HEK293 (cell line): Measurements from ENCODE around the gene PDE10A.

ENCODE experiments used
- CTCF ChIA-PET: fragments of 350-600 bp; formaldehyde crosslinking; extraction: SDS; loops from one replicate; lab custom pipeline; 2021; ENCODE audit warnings: antibody characterized with exemption; lab: Yijun Ruan, JAX
- POLR2A ChIA-PET: fragments of 300-600 bp; formaldehyde crosslinking; extraction: SDS; loops from one replicate; lab custom pipeline; 2020; ENCODE audit warnings: antibody characterized with exemption, inconsistent platforms; lab: Yijun Ruan, JAX
- H3K27ac ChIP-seq: fragments of 200-500 bp; sonication (Bioruptor generic); 2 replicates; pipeline ENCODE4 v1.5.1; 2014; ENCODE audit warnings: low read depth, low read length, control low read depth, inconsistent platforms; ENCODE audit errors: extremely low read depth
- H3K36me3 ChIP-seq, 2 experiments: fragments of 200-500 bp in 1 of 2; sonication (Bioruptor generic) in 1 of 2; 1 replicate in 1 of 2; 2 replicates in 1 of 2; pipeline ENCODE4 v1.5.1; 2014 to 2017; ENCODE audit warnings: inconsistent platforms in 2 of 2, low read length in 2 of 2; ENCODE audit not compliant: control insufficient read depth in 2 of 2, insufficient read depth in 1 of 2
- H3K4me1 ChIP-seq: fragments of 200-500 bp; sonication (Bioruptor generic); 2 replicates; pipeline ENCODE4 v1.5.1; 2014; ENCODE audit warnings: mild to moderate bottlenecking, low read length, inconsistent platforms; ENCODE audit not compliant: control insufficient read depth, insufficient read depth
- H3K4me3 ChIP-seq: 2 replicates; pipeline ENCODE4 v1.5.1; 2011; ENCODE audit warnings: low read depth, mild to moderate bottlenecking, control low read depth, low read length, moderate library complexity
- H3K9me3 ChIP-seq: fragments of 200-500 bp; sonication (Bioruptor generic); 2 replicates; pipeline ENCODE4 v1.5.1; 2014; ENCODE audit warnings: low read depth, low read length, inconsistent platforms; ENCODE audit not compliant: control insufficient read depth, insufficient read depth
- BCL11A ChIP-seq: fragments of 450-650 bp; formaldehyde crosslinking; IDR thresholded peaks from 2 replicates; pipeline ENCODE4 v1.5.1; 2016; ENCODE audit warnings: low read depth, missing biosample characterization, missing genetic modification characterization
- BCL11B ChIP-seq: fragments of 450-650 bp; formaldehyde crosslinking; IDR thresholded peaks from 2 replicates; pipeline ENCODE4 v1.5.1; 2016; ENCODE audit warnings: low read depth, missing biosample characterization, missing genetic modification characterization
- FEZF1 ChIP-seq: fragments of 450-650 bp; formaldehyde crosslinking; IDR thresholded peaks from 2 replicates; pipeline ENCODE4 v1.5.1; 2016; ENCODE audit warnings: missing biosample characterization, missing genetic modification characterization
- HOXA7 ChIP-seq: sonication (generic); formaldehyde crosslinking; IDR thresholded peaks from 2 replicates; pipeline ENCODE4 v1.8.1; 2022; ENCODE audit warnings: missing genetic modification reagents, borderline replicate concordance
- REPIN1 ChIP-seq: fragments of 450-650 bp; formaldehyde crosslinking; IDR thresholded peaks from 2 replicates; pipeline ENCODE4 v1.5.1; 2017; ENCODE audit warnings: missing biosample characterization, missing genetic modification characterization, low read depth
- SALL2 ChIP-seq: fragments of 450-650 bp; formaldehyde crosslinking; IDR thresholded peaks from 2 replicates; pipeline ENCODE4 v1.5.0; 2017; ENCODE audit warnings: missing biosample characterization, mild to moderate bottlenecking, missing genetic modification characterization, borderline replicate concordance
- SP2 ChIP-seq: fragments of 450-650 bp; formaldehyde crosslinking; IDR thresholded peaks from 2 replicates; pipeline ENCODE4 v1.5.1; 2016; ENCODE audit warnings: missing biosample characterization, missing genetic modification characterization
- TRIM28 ChIP-seq: IDR thresholded peaks from 2 replicates; pipeline ENCODE4 v1.6.1; 2011; ENCODE audit warnings: low read length, control low read depth, borderline replicate concordance
- ZBTB17 ChIP-seq: fragments of 450-650 bp; formaldehyde crosslinking; IDR thresholded peaks from 2 replicates; pipeline ENCODE4 v1.5.1; 2016; ENCODE audit warnings: missing biosample characterization, missing genetic modification characterization
- ZNF10 ChIP-seq: fragments of 450-650 bp; formaldehyde crosslinking; IDR thresholded peaks from 2 replicates; pipeline ENCODE4 v1.5.1; 2017; ENCODE audit warnings: missing biosample characterization, missing genetic modification characterization
- ZNF292 ChIP-seq: fragments of 450-650 bp; formaldehyde crosslinking; IDR thresholded peaks from 2 replicates; pipeline ENCODE4 v1.5.1; 2016; ENCODE audit warnings: low read depth, missing biosample characterization, missing genetic modification characterization, borderline replicate concordance
- ZNF341 ChIP-seq: fragments of 450-650 bp; formaldehyde crosslinking; IDR thresholded peaks from 2 replicates; pipeline ENCODE4; 2016; ENCODE audit warnings: low read depth, missing biosample characterization, missing genetic modification characterization
- ZNF394 ChIP-seq: fragments of 450-650 bp; formaldehyde crosslinking; IDR thresholded peaks from 2 replicates; pipeline ENCODE4 v1.5.1; 2016; ENCODE audit warnings: missing biosample characterization, missing genetic modification characterization, mild to moderate bottlenecking, moderate library complexity, borderline replicate concordance
- ZNF449 ChIP-seq: fragments of 450-650 bp; formaldehyde crosslinking; IDR thresholded peaks from 2 replicates; pipeline ENCODE4 v1.5.1; 2017; ENCODE audit warnings: missing biosample characterization, mild to moderate bottlenecking, missing genetic modification characterization, moderate library complexity
- ZNF548 ChIP-seq: fragments of 450-650 bp; formaldehyde crosslinking; IDR thresholded peaks from 2 replicates; pipeline ENCODE4 v1.5.1; 2016; ENCODE audit warnings: missing biosample characterization, missing genetic modification characterization
- ZNF558 ChIP-seq: fragments of 450-650 bp; formaldehyde crosslinking; IDR thresholded peaks from 2 replicates; pipeline ENCODE4 v1.5.1; 2016; ENCODE audit warnings: missing biosample characterization, missing genetic modification characterization
- ZNF621 ChIP-seq: fragments of 450-650 bp; formaldehyde crosslinking; IDR thresholded peaks from 2 replicates; pipeline ENCODE4 v1.5.1; 2017; ENCODE audit warnings: missing biosample characterization, missing genetic modification characterization
- ZNF654 ChIP-seq: fragments of 450-650 bp; formaldehyde crosslinking; IDR thresholded peaks from 2 replicates; pipeline ENCODE4 v1.5.1; 2016; ENCODE audit warnings: low read depth, missing biosample characterization, missing genetic modification characterization
- ZNF664 ChIP-seq: fragments of 450-650 bp; formaldehyde crosslinking; IDR thresholded peaks from 2 replicates; pipeline ENCODE4 v1.5.1; 2016; ENCODE audit warnings: missing biosample characterization, missing genetic modification characterization
- ZSCAN4 ChIP-seq: fragments of 450-650 bp; formaldehyde crosslinking; IDR thresholded peaks from 2 replicates; pipeline ENCODE4 v1.5.1; 2017; ENCODE audit warnings: missing biosample characterization, missing genetic modification characterization
- TF ChIP-seq, protein P1 (sequence below): fragments of 450-650 bp; formaldehyde crosslinking; IDR thresholded peaks from 2 replicates; pipeline ENCODE4 v1.5.1; 2016; ENCODE audit warnings: missing biosample characterization, missing genetic modification characterization, borderline replicate concordance
- TF ChIP-seq, protein P2 (sequence below): fragments of 450-650 bp; formaldehyde crosslinking; IDR thresholded peaks from 2 replicates; pipeline ENCODE4 v1.5.1; 2016; ENCODE audit warnings: missing biosample characterization, missing genetic modification characterization

Gene PDE10A

DNA sequence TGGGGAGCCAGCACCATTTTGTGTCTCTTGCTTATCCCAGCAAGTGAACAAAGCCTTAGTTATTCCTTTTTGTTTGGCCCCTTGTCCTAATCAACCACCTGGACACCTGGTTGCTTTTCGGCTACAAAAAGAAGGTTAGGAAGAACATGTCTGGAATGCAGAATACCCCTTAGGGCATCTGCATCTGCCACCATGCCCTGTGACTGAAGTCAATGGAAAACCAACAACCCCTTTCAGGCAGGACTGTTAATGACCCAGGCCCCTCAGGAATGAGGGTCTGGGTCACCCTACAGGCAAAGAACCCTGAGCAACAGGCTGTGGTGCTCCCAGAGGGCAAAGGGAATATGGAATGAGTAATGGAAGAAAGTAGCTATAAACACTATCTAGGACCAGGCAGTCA lies 78.5 kb downstream of the PDE10A start (continued):
- TF ChIP-seq ZNF10 (tag by site-specific recombination): no peak
- TF ChIP-seq ZBTB17 (tag by site-specific recombination): no peak
- no peak for TF ChIP-seq HOXA7
- no peak for TF ChIP-seq ZNF292 (tag by site-specific recombination)
- no peak for TF ChIP-seq ZNF341 (tag by site-specific recombination)
- no peak for TF ChIP-seq ZNF654
- no peak for TF ChIP-seq SALL2 (tag by site-specific recombination)

DNA sequence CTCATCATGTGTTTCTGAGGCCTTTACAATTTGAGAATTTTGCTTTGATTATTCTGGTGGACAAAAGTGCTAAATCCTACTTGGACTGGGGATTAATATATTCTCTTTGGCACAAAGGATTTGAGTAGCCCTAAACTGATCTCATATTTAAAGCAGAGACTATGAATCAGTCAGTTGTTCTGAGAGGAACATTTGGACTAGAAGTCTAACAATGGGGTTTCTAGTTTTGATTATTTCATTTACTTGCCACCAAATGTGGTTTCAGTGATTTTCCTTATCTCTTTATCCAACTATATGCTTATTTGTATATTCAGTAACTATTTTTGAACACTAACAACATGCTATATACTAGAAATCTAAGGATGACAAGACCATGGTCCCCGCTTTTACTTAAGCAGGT lies 81.4 kb downstream of the PDE10A start:
- Histone ChIP-seq H3K4me1 (no peaks in the 10 kb centered on the region), H3K4me3 (no peak overlapping the region), H3K27ac (no peak overlapping the region), H3K36me3 (no peaks in the 10 kb centered on the region), H3K9me3 (no peaks in the 10 kb centered on the region)
- CTCF ChIA-PET: no interaction called here
- TF ChIP-seq ZNF548 (tag by site-specific recombination): no peak
- no peak for TF ChIP-seq REPIN1 (tag by site-specific recombination)
- TF ChIP-seq, protein P1, sequence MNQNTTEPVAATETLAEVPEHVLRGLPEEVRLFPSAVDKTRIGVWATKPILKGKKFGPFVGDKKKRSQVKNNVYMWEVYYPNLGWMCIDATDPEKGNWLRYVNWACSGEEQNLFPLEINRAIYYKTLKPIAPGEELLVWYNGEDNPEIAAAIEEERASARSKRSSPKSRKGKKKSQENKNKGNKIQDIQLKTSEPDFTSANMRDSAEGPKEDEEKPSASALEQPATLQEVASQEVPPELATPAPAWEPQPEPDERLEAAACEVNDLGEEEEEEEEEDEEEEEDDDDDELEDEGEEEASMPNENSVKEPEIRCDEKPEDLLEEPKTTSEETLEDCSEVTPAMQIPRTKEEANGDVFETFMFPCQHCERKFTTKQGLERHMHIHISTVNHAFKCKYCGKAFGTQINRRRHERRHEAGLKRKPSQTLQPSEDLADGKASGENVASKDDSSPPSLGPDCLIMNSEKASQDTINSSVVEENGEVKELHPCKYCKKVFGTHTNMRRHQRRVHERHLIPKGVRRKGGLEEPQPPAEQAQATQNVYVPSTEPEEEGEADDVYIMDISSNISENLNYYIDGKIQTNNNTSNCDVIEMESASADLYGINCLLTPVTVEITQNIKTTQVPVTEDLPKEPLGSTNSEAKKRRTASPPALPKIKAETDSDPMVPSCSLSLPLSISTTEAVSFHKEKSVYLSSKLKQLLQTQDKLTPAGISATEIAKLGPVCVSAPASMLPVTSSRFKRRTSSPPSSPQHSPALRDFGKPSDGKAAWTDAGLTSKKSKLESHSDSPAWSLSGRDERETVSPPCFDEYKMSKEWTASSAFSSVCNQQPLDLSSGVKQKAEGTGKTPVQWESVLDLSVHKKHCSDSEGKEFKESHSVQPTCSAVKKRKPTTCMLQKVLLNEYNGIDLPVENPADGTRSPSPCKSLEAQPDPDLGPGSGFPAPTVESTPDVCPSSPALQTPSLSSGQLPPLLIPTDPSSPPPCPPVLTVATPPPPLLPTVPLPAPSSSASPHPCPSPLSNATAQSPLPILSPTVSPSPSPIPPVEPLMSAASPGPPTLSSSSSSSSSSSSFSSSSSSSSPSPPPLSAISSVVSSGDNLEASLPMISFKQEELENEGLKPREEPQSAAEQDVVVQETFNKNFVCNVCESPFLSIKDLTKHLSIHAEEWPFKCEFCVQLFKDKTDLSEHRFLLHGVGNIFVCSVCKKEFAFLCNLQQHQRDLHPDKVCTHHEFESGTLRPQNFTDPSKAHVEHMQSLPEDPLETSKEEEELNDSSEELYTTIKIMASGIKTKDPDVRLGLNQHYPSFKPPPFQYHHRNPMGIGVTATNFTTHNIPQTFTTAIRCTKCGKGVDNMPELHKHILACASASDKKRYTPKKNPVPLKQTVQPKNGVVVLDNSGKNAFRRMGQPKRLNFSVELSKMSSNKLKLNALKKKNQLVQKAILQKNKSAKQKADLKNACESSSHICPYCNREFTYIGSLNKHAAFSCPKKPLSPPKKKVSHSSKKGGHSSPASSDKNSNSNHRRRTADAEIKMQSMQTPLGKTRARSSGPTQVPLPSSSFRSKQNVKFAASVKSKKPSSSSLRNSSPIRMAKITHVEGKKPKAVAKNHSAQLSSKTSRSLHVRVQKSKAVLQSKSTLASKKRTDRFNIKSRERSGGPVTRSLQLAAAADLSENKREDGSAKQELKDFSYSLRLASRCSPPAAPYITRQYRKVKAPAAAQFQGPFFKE (tag by site-specific recombination): no peak
- TF ChIP-seq ZSCAN4 (tag by site-specific recombination): no peak
- no peak for TF ChIP-seq TRIM28
- POLR2A ChIA-PET: no interaction called here

DNA sequence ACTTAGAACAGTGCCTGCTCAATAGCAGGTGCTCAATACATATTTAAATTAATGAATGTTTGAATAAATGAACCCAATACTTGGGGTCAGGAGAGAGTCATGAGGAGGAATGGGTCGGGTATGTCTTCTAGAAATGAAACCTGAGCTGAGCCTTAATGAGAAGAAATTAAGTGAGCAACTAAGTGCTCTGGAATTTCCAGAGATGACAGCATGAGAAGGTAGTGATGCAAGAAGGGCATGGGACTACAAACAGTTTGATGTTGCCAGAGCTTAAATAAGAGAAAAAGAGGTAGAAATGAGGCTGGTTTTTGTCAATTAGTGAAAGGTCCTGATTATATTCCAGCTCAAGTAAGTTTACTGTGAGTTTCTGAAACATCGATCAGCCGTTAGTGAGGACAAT lies 82.9 kb downstream of the PDE10A start:
- Histone ChIP-seq H3K4me1 (peaks cover 3% of the 10 kb centered on the region; the same call in 1 of the 2 replicates), H3K4me3 (no peak overlapping the region), H3K9me3 (no peaks in the 10 kb centered on the region), H3K36me3 (no peaks in the 10 kb centered on the region), H3K27ac (no peak overlapping the region)
- POLR2A ChIA-PET: no interaction called here
- TF ChIP-seq BCL11B (tag by site-specific recombination) (no peak), ZNF449 (tag by site-specific recombination) (no peak), ZNF558 (tag by site-specific recombination) (no peak), ZNF621 (tag by site-specific recombination) (no peak), SP2 (tag by site-specific recombination) (no peak), ZNF664 (tag by site-specific recombination) (peak; percentile 67; the same call in 1 of the 2 replicates), ZNF394 (tag by site-specific recombination) (no peak), FEZF1 (peak; percentile 66), BCL11A (tag by site-specific recombination) (no peak)
- TF ChIP-seq, protein P2, sequence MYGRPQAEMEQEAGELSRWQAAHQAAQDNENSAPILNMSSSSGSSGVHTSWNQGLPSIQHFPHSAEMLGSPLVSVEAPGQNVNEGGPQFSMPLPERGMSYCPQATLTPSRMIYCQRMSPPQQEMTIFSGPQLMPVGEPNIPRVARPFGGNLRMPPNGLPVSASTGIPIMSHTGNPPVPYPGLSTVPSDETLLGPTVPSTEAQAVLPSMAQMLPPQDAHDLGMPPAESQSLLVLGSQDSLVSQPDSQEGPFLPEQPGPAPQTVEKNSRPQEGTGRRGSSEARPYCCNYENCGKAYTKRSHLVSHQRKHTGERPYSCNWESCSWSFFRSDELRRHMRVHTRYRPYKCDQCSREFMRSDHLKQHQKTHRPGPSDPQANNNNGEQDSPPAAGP (tag by site-specific recombination): no peak
- CTCF ChIA-PET: no interaction called here
